Left renal cortex interstitium (tissue), 4 donors: ENCODE data around the gene WWOX. TPM values are rescaled to one million over a fixed set of nuclear protein-coding genes. Genes with fewer than 3 reads are reported as not detected.

Source experiments
- DNase-seq, 4 donors: peaks; one replicate each; pipeline ENCODE4 v3.0.0-alpha.2; 2013; ENCODE audit warnings: low read depth in 4 of 4, low spot score in 2 of 4, missing footprints in 1 of 4
- polyA plus RNA-seq, 4 donors: library from polyadenylated mRNA; unstranded; fragments of 120-200 nt; gene quantifications; one replicate each; pipeline ENCODE4 v1.2.1, GENCODE V29; 2013; ENCODE audit not compliant: insufficient read length in 4 of 4

The WWOX gene
- polyA plus RNA-seq, 4 donors = 32.7 to 42.3 (median 37.2) TPM

- no peak for DNase-seq
Measured at GRCh38 chr16:78619811-78620210, 520.4 kb downstream of the WWOX start.

DNA sequence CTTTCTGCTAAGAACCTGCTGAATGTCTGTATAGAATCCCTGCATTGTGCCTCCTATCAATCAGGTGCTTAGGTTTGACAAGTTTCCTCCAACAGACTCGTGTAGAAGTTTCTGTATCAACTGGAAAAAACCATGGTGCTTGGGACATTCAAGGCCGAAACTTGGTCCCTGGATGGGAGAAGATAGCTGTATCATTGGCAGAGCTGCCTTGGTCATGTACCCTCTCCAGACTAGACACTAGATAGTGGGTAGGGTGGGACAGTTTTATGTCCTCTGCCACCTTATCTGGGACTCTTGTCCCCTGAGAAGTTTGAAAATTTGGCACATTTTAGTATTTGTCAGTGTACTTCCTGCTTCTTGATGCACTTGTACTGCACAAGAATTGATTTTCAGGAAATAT, 520.8 kb downstream of the WWOX start:
- no peak for DNase-seq

DNA sequence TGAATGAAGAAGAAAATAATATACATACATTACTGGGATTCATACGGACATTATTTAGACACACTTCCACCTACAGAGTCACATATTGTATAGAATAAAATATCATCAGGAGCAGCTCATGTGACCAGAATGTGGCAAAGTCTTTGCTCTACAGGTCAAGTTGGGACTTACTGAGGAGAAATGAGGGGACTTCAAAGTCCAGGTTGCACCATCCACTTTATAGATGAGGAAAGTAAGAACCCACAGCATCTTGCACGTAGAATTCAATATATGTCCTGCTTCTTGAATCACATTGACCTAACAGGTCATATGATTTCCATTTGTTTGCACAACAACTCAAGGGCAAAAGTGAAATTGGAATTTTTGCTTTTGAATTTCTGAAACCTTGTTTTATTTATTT, 524.3 kb downstream of the WWOX start:
- no peak for DNase-seq

- DNase-seq = no peak
Measured at GRCh38 chr16:78624366-78624765, 524.9 kb downstream of the WWOX start.

DNA sequence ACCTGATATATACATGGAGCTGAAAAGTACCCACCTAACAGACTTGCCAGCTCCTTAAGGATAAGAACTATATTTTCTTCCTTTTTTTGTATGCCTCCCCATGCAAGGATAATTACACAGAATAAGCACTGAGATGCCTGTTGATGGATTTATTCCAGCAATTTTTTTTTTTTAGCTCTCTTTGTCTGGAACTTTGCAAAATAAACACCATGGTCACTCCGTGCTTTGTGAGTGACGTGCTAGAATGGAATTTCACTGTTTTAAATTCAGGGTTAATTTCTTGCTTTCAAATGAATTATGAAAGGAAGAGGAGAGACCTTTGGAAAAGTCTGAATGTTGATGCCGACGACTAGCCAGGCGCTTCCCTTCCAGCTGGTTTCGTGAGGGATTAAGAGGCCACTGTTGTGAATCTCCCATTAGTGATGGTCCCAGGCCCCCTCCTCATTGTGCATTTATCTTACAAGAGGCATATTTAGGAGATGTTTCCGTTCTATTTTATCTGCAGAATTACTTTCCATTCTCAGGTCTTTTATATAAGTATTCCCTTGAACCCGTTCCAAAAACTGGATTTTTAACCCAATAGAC, 529.1 kb downstream of the WWOX start:
- DNase-seq = no peak

- no peak for DNase-seq
Measured at GRCh38 chr16:78629173-78629572, 529.7 kb downstream of the WWOX start.

DNA sequence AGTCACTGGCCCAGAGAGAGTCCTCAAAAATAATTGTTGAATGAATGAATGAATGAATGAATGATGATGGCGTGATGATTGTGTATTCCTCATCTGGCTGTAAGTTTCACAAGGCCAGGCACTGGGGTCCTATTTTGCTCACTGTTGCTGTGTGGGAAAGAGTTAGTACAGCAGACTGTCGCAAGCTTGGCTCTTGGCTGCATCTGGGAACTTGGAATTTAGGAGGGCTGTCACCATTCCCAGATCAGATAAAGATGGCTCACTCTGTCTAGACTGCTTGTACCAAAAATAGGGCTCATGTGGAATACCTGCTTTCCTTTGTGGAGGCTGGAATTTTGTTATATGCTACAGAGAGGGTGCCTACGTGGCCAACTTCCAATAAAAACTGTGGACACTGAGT, 530.6 kb downstream of the WWOX start:
- no peak for DNase-seq

DNA sequence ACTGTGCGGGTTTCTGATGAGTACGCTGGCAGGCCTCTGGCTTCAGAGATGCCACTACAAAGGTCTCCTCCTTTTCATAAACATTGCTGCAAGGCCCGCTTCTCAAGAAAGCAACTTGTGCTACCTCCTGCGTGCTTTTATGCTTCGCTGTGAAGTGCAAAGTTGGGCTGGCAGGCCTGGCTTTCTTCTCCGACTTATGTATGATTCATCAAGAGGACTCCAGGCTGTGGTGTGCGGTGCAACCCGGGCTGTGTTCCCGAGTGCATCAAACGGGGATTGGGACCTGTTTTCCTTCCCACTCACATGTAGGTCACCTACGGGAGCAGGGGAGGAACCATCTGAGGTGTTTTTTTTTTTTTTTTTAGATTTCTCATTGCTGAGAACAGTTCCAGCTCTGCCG, 534.1 kb downstream of the WWOX start:
- DNase-seq = no peak

DNA sequence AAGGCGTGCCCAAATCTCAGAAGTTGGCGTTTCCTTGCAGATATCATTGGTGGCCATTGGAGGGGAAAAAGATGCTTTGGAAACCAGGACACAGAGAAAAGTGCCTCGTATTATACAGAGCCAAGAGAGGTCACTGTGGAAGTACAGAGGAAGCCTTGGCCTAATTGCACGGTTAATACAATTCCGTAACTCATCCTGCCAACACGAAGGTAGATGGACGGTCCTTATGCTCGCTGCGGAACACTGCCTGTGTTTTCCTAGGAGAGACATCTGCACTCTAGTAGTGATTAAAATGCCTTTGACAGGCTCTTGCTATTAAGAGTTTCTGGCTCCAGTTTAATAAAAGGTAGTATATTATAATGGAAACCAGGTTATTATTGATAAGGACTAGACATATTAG, 536.4 kb downstream of the WWOX start:
- no peak for DNase-seq

DNA sequence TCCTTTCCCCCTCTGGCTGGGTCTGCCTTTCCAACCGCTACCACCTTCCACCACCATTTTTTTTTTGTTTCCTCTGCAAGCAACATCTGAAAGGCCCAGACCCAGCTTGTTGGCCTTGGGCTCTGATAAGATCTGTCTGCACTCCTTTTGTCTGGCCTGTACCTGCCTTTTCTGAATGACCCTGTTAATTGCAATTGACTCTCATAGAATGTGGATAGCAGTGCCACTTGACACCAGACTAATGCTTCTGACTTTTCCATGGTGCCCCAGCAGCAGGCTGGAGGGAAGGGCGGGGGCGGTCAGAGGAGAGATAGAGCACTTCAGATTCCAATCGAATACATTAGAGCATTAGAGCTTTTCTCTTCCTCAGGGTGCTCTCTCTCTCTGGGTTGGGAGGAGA, 538.9 kb downstream of the WWOX start:
- no peak for DNase-seq

DNA sequence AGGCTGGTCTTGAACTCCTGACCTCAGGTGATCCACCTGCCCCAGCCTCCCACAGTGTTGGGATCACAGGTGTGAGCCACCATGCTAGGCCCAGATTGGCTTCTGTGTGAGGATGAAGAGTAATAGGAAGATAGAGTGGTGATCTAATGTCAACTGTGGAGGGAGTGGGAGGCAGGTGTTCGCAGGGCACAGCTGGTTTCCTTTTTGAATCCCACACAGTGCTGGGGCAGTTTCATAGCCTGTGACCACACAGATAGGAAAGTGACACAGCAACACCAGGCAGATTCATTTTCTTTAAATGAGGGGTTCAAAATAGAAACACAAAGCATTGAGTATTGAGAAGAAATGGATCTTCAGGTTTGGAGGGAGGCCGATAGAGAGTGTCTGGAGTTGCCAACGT, 540.3 kb downstream of the WWOX start:
- no peak for DNase-seq

GRCh38 chr16:78640886-78641285, 541.4 kb downstream of the WWOX start:
- no peak for DNase-seq

DNA sequence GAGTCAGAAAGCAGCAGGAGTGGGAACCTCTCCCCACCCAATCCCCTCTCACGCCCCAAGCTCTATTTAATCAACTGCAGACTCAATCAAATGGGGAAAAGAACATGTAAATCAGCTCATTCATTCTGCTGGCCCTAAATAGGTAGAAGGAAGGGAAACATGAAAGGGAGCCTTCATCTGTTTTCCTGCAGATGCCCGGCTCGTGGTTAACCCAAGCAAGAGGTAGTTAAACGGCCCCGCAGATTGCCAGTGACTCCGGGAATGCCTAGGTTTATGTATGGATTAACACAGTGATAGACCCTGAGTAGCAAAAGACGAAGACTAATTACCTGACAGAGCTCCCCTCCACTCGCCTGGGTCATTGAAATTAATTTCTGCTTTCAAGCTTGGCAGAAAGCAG, 542.0 kb downstream of the WWOX start:
- no peak for DNase-seq

- DNase-seq = no peak
Measured at GRCh38 chr16:78642621-78643285, 543.3 kb downstream of the WWOX start.

DNA sequence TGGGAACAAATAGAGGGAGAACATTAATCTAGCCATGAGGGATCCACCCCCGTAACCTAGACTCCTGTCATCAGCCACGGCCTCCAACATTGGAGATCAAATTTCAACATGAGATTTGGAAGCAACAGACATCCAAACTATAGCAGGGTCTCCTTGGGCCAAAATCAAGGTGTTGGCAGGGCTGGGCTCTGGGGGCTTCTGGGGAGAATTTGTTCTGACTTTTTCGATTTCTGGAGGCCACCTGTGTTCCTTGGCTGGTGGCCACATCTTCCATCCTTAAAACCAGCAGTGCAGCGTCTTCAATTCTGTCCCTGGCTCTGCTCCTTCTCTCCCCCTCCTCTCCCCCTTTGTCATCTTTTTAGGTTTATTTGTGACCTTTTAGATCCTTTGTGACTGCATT, 546.2 kb downstream of the WWOX start:
- DNase-seq = no peak

- DNase-seq = no peak
Measured at GRCh38 chr16:78647019-78647418, 547.6 kb downstream of the WWOX start.

DNA sequence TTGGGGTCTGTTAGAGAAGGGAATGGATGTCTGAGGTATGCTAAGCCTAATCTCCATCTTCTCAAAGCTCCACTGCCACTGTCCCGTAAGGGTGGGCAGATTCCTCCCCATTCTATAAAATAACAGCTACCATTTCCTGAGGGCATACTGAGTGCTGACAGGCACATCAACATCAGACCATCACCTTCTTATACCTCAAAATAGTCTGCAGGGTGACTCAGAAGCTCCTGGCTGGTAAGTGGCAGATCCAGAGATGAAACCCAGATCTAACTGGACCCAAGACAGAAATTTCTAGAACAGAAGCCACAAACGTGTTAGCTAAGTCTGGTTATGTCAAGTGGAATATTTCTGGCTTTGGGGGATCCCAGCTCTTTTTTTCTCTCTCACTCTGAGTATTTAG, 548.0 kb downstream of the WWOX start:
- DNase-seq = no peak

DNA sequence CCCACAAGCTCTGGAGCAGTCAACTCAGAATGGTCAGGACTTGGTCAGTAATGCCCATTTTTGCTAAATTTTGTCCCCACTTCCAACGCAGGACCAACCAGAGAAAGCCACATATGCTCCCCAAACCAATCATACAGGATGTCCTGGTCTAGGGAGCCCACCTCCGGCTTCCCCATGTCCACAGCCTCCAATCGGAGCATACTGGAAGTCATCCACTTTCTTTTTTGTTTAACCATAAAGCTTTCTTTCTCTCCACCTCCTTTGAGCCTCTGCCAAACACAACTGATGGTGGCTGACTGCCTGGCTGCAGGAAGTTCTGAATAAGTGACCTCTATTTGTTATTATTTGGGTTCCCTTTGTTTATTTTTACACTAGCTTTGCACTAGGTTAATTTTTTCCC, 549.1 kb downstream of the WWOX start:
- no peak for DNase-seq

DNA sequence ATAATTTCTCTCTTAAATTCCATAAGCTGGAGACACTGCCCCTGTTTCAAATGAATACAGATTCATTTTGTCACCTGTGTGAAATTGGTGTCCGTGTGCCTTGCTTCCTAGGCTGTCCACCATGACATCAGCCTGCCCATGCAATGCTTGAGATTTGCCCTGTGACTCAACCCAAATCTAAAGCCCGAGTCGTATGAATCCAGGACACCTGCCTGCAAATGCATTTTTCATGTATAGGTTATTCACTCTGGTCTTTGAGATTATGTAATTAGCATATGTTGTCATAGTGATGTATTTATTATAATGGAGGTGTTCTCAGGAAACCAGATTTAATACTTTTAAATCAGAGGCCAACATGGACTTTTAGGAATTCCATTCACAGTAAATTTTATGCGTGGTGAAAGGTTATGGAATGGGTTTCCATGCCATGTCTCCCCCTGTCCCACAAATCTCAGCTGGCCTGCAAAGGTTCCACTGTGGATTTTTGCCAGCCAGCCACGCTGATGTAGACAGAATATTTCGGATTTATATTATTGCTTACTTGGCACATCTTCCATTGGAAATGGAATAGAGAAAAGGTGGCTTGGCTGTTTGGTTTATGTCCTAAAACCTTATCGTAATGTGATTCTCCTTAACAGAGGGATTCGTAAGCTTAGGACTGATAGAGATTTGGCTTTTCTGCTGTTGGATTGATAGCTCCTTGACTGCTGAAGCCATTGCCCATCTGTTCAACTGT, 551.1 kb downstream of the WWOX start:
- no peak for DNase-seq

- no peak for DNase-seq
Measured at GRCh38 chr16:78654929-78655328, 555.5 kb downstream of the WWOX start.

- no peak for DNase-seq
Measured at GRCh38 chr16:78655331-78656113, 556.1 kb downstream of the WWOX start.
